Lower leg skin (tissue), 3 donors: Measurements from ENCODE around the gene RASL12.

Experiments
- CTCF ChIP-seq, 3 donors: fragments of 450-650 bp; IDR thresholded peaks; one replicate each; pipeline ENCODE4 v1.5.1; 2016; ENCODE audit warnings: antibody characterized with exemption in 3 of 3, mild to moderate bottlenecking in 3 of 3, moderate library complexity in 2 of 3
- POLR2A ChIP-seq, 2 donors: fragments of 450-650 bp; IDR thresholded peaks; one replicate each; pipeline ENCODE4 v1.6.1; 2016 to 2017; ENCODE audit warnings: antibody characterized with exemption in 2 of 2, mild to moderate bottlenecking in 1 of 2, moderate library complexity in 1 of 2

- TF ChIP-seq POLR2A (IDR thresholded peaks at IDR 0.05) (no peak), CTCF (IDR thresholded peaks at IDR 0.05) (no peak)
These were observed 12.5 kb downstream of the RASL12 start for GRCh38 chr15:65055201-65055870.
